A549 (cell line): Measurements from ENCODE around the gene ADM2. TPM values are rescaled to one million over a fixed set of nuclear protein-coding genes. Genes with fewer than 3 reads are reported as not detected.
"Not testable (repeated sequence)": the region's sequence is repeated elsewhere in the genome, so short reads cannot be mapped to it uniquely, and the experiment has no call there.

ENCODE experiments used
- ATAC-seq, 2 experiments: fragments of 200-7000 bp in 1 of 2; fragments of >200 bp in 1 of 2; cut with Nextera tagmentation in 1 of 2; cut with Tn5 transposase in 1 of 2; 3 replicates each; pipeline versions ENCODE4 v1.8.0 to v1.9.1; 2018 to 2020; ENCODE audit warnings: mild to moderate bottlenecking in 1 of 2, moderate library complexity in 1 of 2
- CTCF ChIA-PET: fragments of 300-600 bp; sonication (Branson Sonifier 250); formaldehyde crosslinking; extraction: SDS; loops from one replicate; lab custom pipeline; 2021; ENCODE audit warnings: antibody characterized with exemption, inconsistent platforms; lab: Yijun Ruan, JAX
- POLR2A ChIA-PET: fragments of 350-600 bp; formaldehyde crosslinking; extraction: SDS; loops from one replicate; lab custom pipeline; 2021; ENCODE audit warnings: antibody characterized with exemption, inconsistent platforms; lab: Yijun Ruan, JAX
- DNase-seq, 2 experiments: peaks; one replicate each; pipeline versions ENCODE4 v3.0.0 to v3.0.0-alpha.2; 2011 to 2016; ENCODE audit warnings: low read depth in 1 of 2, low spot score in 1 of 2
- FAIRE-seq: peaks from 2 replicates; lab custom pipeline; 2011; peaks lifted over from hg19 to GRCh38; lab: Jason Lieb, UNC
- H3K27ac ChIP-seq, 2 experiments: fragments of >200 bp; sonication (Bioruptor Twin); formaldehyde crosslinking; 3 replicates each; pipeline ENCODE4 v1.5.1; 2016 to 2017
- H3K4me1 ChIP-seq: fragments of >200 bp; sonication (Bioruptor Twin); formaldehyde crosslinking; 3 replicates; pipeline ENCODE4 v1.6.1; 2016
- H3K4me2 ChIP-seq: fragments of >200 bp; sonication (Bioruptor Twin); formaldehyde crosslinking; 3 replicates; pipeline ENCODE4 v1.6.1; 2016
- H3K4me3 ChIP-seq: fragments of >200 bp; sonication (Bioruptor Twin); formaldehyde crosslinking; 3 replicates; pipeline ENCODE4 v1.5.1; 2016
- H3K9me3 ChIP-seq: fragments of >200 bp; sonication (Bioruptor Twin); formaldehyde crosslinking; 3 replicates; pipeline ENCODE4 v1.6.1; 2016
- EHF ChIP-seq: fragments of 250-450 bp; sonication (Bioruptor Pico); IDR thresholded peaks from 2 replicates; pipeline ENCODE4 v1.5.0; 2020; ENCODE audit warnings: mild to moderate bottlenecking
- EHMT2 ChIP-seq: fragments of 200-600 bp; sonication (generic); IDR thresholded peaks from 2 replicates; pipeline ENCODE4 v1.6.1; 2016; ENCODE audit warnings: antibody characterized with exemption, low read depth, mild to moderate bottlenecking, moderate library complexity
- FOSL2 ChIP-seq, 2 experiments: fragments of 450-650 bp in 1 of 2; fragments of >200 bp in 1 of 2; sonication (Bioruptor Twin) in 1 of 2; formaldehyde crosslinking; IDR thresholded peaks; 2 replicates each; pipeline versions ENCODE4 v1.5.0 to v1.6.1; 2016 to 2020; ENCODE audit warnings: mild to moderate bottlenecking in 1 of 2, moderate library complexity in 1 of 2
- FOXS1 ChIP-seq: fragments of 250-450 bp; sonication (Bioruptor Pico); IDR thresholded peaks from 2 replicates; pipeline ENCODE4 v1.5.0; 2020; ENCODE audit warnings: mild to moderate bottlenecking, moderate library complexity
- HOXB5 ChIP-seq: fragments of 250-450 bp; sonication (Bioruptor Pico); IDR thresholded peaks from 2 replicates; pipeline ENCODE4 v1.5.0; 2020; ENCODE audit warnings: mild to moderate bottlenecking, moderate library complexity
- JUN ChIP-seq, 2 experiments: fragments of >200 bp; sonication (Bioruptor Twin); formaldehyde crosslinking; IDR thresholded peaks; 2 replicates in 1 of 2; 3 replicates in 1 of 2; pipeline ENCODE4 v1.6.1; 2016 to 2017
- MYC ChIP-seq: IDR thresholded peaks from 2 replicates; pipeline ENCODE4 v1.6.1; 2012; ENCODE audit warnings: mild to moderate bottlenecking, inconsistent platforms, low read length, improper control_type of control experiment, borderline replicate concordance
- NFE2L2 ChIP-seq: fragments of 150-350 bp; conservative IDR thresholded peaks from 2 replicates; pipeline ENCODE4 v1.6.1; 2014; ENCODE audit warnings: low read length
- NPAS2 ChIP-seq: fragments of 250-450 bp; sonication (Bioruptor Pico); IDR thresholded peaks from 2 replicates; pipeline ENCODE4 v1.8.0; 2022; ENCODE audit warnings: mild to moderate bottlenecking, moderate library complexity, borderline replicate concordance
- PHF8 ChIP-seq: fragments of 200-600 bp; sonication (generic); IDR thresholded peaks from 2 replicates; pipeline ENCODE4 v1.6.1; 2016; ENCODE audit warnings: low read depth, mild to moderate bottlenecking, antibody characterized with exemption, moderate library complexity, borderline replicate concordance
- POLR2A ChIP-seq: IDR thresholded peaks from 2 replicates; pipeline ENCODE4 v1.6.1; 2012; ENCODE audit warnings: mild to moderate bottlenecking, low read length
- RCOR1 ChIP-seq: fragments of 150-350 bp; IDR thresholded peaks from 2 replicates; pipeline ENCODE4 v1.6.1; 2014; ENCODE audit warnings: antibody characterized with exemption, low read length, low read depth
- REST ChIP-seq: fragments of 200-600 bp; sonication (generic); IDR thresholded peaks from 2 replicates; pipeline ENCODE4 v1.6.1; 2016; ENCODE audit warnings: antibody characterized with exemption, mild to moderate bottlenecking, moderate library complexity
- SMC3 ChIP-seq: fragments of >200 bp; sonication (Bioruptor Twin); formaldehyde crosslinking; IDR thresholded peaks from 3 replicates; pipeline ENCODE4 v1.6.1; 2018; ENCODE audit warnings: inconsistent platforms
- SREBF2 ChIP-seq: fragments of 450-650 bp; IDR thresholded peaks from 2 replicates; pipeline ENCODE4 v1.6.1; 2014; ENCODE audit warnings: mild to moderate bottlenecking, moderate library complexity
- ZFP36 ChIP-seq: fragments of 450-650 bp; IDR thresholded peaks from 2 replicates; pipeline ENCODE4 v1.6.1; 2014; ENCODE audit warnings: borderline replicate concordance; ENCODE audit not compliant: partially characterized antibody
- WGBS: methylation state at CpG from one replicate; pipeline ENCODE4 v1.1.6; 2017; ENCODE audit errors: missing lambda C conversion rate; 5-methylcytosine and 5-hydroxymethylcytosine counted together
- polyA plus RNA-seq, 4 experiments: library from polyadenylated mRNA; depleted of rRNA in 3 of 4; stranded (reverse); fragments of >200 nt; fragmentation: RNase III in 1 of 4; extraction: RNeasy Plus Mini Kit Qiagen cat#74134 plus additional on column Dnase treatment in 1 of 4; gene quantifications; 2 replicates in 3 of 4; 3 replicates in 1 of 4; pipeline ENCODE4 v1.2.3, GENCODE V29; 2011 to 2017
- TF ChIP-seq, protein P1 (sequence below): IDR thresholded peaks from 2 replicates; pipeline ENCODE4 v1.6.1; 2012
- TF ChIP-seq, protein P2 (sequence below): IDR thresholded peaks from 2 replicates; pipeline ENCODE4 v1.6.1; 2012; ENCODE audit warnings: low read depth, borderline replicate concordance

The ADM2 gene
- polyA plus RNA-seq, 2 of the 4 experiments (the other 2 are of a cell fraction): 0.50 to 1.1 TPM

- no peaks in the 10 kb centered on the region for H3K9me3 ChIP-seq
- H3K4me1 ChIP-seq: no peaks in the 10 kb centered on the region
- FAIRE-seq (no peak), DNase-seq (no peak), ATAC-seq (no peak)
- WGBS: 93% methylated on average over 3 of the region's 7 CpGs
- POLR2A ChIA-PET: no interaction called here
- no peak overlapping the region for H3K27ac ChIP-seq
- TF ChIP-seq FOSL2 (IDR thresholded peaks at IDR 0.05) (no peak), FOSL2 (CRISPR knock-in tag; IDR thresholded peaks at IDR 0.05) (no peak), SMC3 (no peak), FOXS1 (no peak), PHF8 (no peak), RCOR1 (no peak), NFE2L2 (no peak), EHF (CRISPR knock-in tag) (no peak), SREBF2 (no peak), REST (no peak), POLR2A (no peak), NPAS2 (no peak), JUN (IDR thresholded peaks at IDR 0.05) (no peak), EHMT2 (no peak), ZFP36 (no peak)
- TF ChIP-seq, protein P1, sequence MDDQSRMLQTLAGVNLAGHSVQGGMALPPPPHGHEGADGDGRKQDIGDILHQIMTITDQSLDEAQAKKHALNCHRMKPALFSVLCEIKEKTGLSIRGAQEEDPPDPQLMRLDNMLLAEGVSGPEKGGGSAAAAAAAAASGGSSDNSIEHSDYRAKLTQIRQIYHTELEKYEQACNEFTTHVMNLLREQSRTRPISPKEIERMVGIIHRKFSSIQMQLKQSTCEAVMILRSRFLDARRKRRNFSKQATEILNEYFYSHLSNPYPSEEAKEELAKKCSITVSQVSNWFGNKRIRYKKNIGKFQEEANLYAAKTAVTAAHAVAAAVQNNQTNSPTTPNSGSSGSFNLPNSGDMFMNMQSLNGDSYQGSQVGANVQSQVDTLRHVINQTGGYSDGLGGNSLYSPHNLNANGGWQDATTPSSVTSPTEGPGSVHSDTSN: no peak
- CTCF ChIA-PET: interaction anchor here (1.1 to 1.5 kb wide), 3 partner anchors 10 to 102 kb away, joined by 3 to 6 read pairs (median 4); no protein-coding TSS in a partner anchor
- no peak overlapping the region for H3K4me3 ChIP-seq
- H3K4me2 ChIP-seq: no peak overlapping the region
Measured at GRCh38 chr22:50518606-50519005, 37.3 kb downstream of the ADM2 start.

- POLR2A ChIA-PET: no interaction called here
- CTCF ChIA-PET: interaction anchor here (1.1 to 1.5 kb wide), 4 partner anchors 10 to 102 kb away, joined by 3 to 6 read pairs (median 4); no protein-coding TSS in a partner anchor
Measured at GRCh38 chr22:50519151-50519550, 37.8 kb downstream of the ADM2 start.

GRCh38 chr22:50520184-50520583 lies 38.8 kb downstream of the ADM2 start:
- FAIRE-seq, ATAC-seq, H3K4me2 ChIP-seq, H3K4me1 ChIP-seq, H3K9me3 ChIP-seq, POLR2A ChIA-PET, DNase-seq, CTCF ChIA-PET, H3K27ac ChIP-seq, H3K4me3 ChIP-seq: not testable (repeated sequence)
- WGBS: 93% methylated on average over 7 of the region's 8 CpGs

More at GRCh38 chr22:50519151-50519550, 37.8 kb downstream of the ADM2 start:
- Histone ChIP-seq H3K4me3 (no peak overlapping the region), H3K4me2 (no peak overlapping the region)
- FAIRE-seq: no peak
- no peak for TF ChIP-seq MYC
- no peak for TF ChIP-seq HOXB5 (CRISPR knock-in tag)
- TF ChIP-seq JUN (IDR thresholded peaks at IDR 0.05): no peak
- TF ChIP-seq, protein P2, sequence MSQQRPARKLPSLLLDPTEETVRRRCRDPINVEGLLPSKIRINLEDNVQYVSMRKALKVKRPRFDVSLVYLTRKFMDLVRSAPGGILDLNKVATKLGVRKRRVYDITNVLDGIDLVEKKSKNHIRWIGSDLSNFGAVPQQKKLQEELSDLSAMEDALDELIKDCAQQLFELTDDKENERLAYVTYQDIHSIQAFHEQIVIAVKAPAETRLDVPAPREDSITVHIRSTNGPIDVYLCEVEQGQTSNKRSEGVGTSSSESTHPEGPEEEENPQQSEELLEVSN: no peak
- TF ChIP-seq, all 56 proteins: peak for 0
- DNase-seq: no peak
- no peaks in the 10 kb centered on the region for H3K9me3 ChIP-seq
- 0 out of 3 replicates have a peak, but pooled peaks cover 2% of the 10 kb centered on the region for H3K4me1 ChIP-seq
- no peak overlapping the region for H3K27ac ChIP-seq
- WGBS: 87% methylated on average over 5 of the region's 8 CpGs
- ATAC-seq: no peak
